Mesenchymal stem cell (in vitro differentiated cells and primary cell): ENCODE data around the gene EFCC1.

Source experiments
- DNase-seq: peaks from one replicate; pipeline ENCODE4 v3.0.0-alpha.2; 2013
- H2AFZ ChIP-seq: one replicate; pipeline ENCODE4 v1.6.1; 2013; ENCODE audit warnings: low read depth, mild to moderate bottlenecking, control low read depth, inconsistent platforms, low read length, moderate library complexity
- H2AK5ac ChIP-seq: 2 replicates; pipeline ENCODE4 v1.6.1; 2013; ENCODE audit warnings: low read length, moderate library complexity, mild to moderate bottlenecking, inconsistent platforms; ENCODE audit not compliant: severe bottlenecking
- H2BK120ac ChIP-seq: one replicate; pipeline ENCODE4 v1.6.1; 2013; ENCODE audit warnings: low read depth, mild to moderate bottlenecking, inconsistent platforms, low read length, moderate library complexity
- H2BK12ac ChIP-seq, 2 experiments: one replicate each; pipeline ENCODE4 v1.6.1; 2013; ENCODE audit warnings: inconsistent platforms in 2 of 2, low read length in 2 of 2, mild to moderate bottlenecking in 2 of 2, moderate library complexity in 2 of 2, control low read depth in 1 of 2
- H2BK15ac ChIP-seq: one replicate; pipeline ENCODE4 v1.6.1; 2013; ENCODE audit warnings: mild to moderate bottlenecking, low read depth, inconsistent platforms; ENCODE audit not compliant: poor library complexity, severe bottlenecking
- H2BK5ac ChIP-seq: 2 replicates; pipeline ENCODE4 v1.6.1; 2013; ENCODE audit warnings: low read depth, mild to moderate bottlenecking, low read length, control low read depth, inconsistent platforms; ENCODE audit not compliant: poor library complexity, severe bottlenecking
- H3K14ac ChIP-seq, 2 experiments: one replicate each; pipeline ENCODE4 v1.6.1; 2013; ENCODE audit warnings: inconsistent platforms in 2 of 2, low read length in 2 of 2, control low read depth in 1 of 2, mild to moderate bottlenecking in 1 of 2, moderate library complexity in 1 of 2
- H3K18ac ChIP-seq, 2 experiments: one replicate each; pipeline ENCODE4 v1.6.1; 2013; ENCODE audit warnings: inconsistent platforms in 2 of 2, low read length in 2 of 2, control low read depth in 1 of 2, low read depth in 1 of 2, mild to moderate bottlenecking in 1 of 2
- H3K23ac ChIP-seq, 2 experiments: one replicate each; pipeline ENCODE4 v1.6.1; 2013; ENCODE audit warnings: inconsistent platforms in 2 of 2, low read length in 2 of 2, mild to moderate bottlenecking in 2 of 2, moderate library complexity in 2 of 2, control low read depth in 1 of 2
- H3K27ac ChIP-seq: 2 replicates; pipeline ENCODE4 v1.5.1; 2013; ENCODE audit warnings: mild to moderate bottlenecking, moderate library complexity, low read length, control low read depth, inconsistent platforms; ENCODE audit not compliant: poor library complexity, severe bottlenecking
- H3K27me3 ChIP-seq, 2 experiments: 2 replicates each; pipeline versions ENCODE4 v1.6.1 to v1.7.0; 2013; ENCODE audit warnings: low read length in 2 of 2, mild to moderate bottlenecking in 2 of 2, moderate library complexity in 2 of 2, control low read depth in 1 of 2, inconsistent platforms in 1 of 2; ENCODE audit not compliant: control insufficient read depth in 1 of 2, insufficient read depth in 1 of 2
- H3K36me3 ChIP-seq, 2 experiments: 2 replicates each; pipeline versions ENCODE4 v1.6.1 to v1.7.0; 2013; ENCODE audit warnings: low read length in 2 of 2, control low read depth in 1 of 2, inconsistent platforms in 1 of 2, low read depth in 1 of 2, mild to moderate bottlenecking in 1 of 2; ENCODE audit not compliant: insufficient read depth in 2 of 2, control insufficient read depth in 1 of 2
- H3K4ac ChIP-seq, 2 experiments: one replicate each; pipeline ENCODE4 v1.6.1; 2013; ENCODE audit warnings: inconsistent platforms in 2 of 2, low read length in 2 of 2, mild to moderate bottlenecking in 2 of 2, moderate library complexity in 2 of 2, control low read depth in 1 of 2, low read depth in 1 of 2
- H3K4me1 ChIP-seq: 2 replicates; pipeline ENCODE4 v1.6.1; 2013; ENCODE audit warnings: low read depth, low read length, control low read depth; ENCODE audit not compliant: control insufficient read depth, insufficient read depth
- H3K4me2 ChIP-seq: 2 replicates; pipeline ENCODE4 v1.6.1; 2013; ENCODE audit warnings: low read length, mild to moderate bottlenecking, inconsistent platforms; ENCODE audit not compliant: poor library complexity, severe bottlenecking
- H3K4me3 ChIP-seq, 2 experiments: 2 replicates each; pipeline versions ENCODE4 v1.5.1 to v1.7.0; 2013; ENCODE audit warnings: low read length in 2 of 2, mild to moderate bottlenecking in 2 of 2, control low read depth in 1 of 2, low read depth in 1 of 2; ENCODE audit not compliant: insufficient read depth in 1 of 2
- H3K79me1 ChIP-seq: replicated peaks from 2 replicates; pipeline ENCODE4 v1.6.1; 2013; ENCODE audit warnings: mild to moderate bottlenecking, control low read depth, low read length, inconsistent platforms; ENCODE audit not compliant: poor library complexity, severe bottlenecking
- H3K9ac ChIP-seq: 2 replicates; pipeline ENCODE4 v1.7.0; 2013; ENCODE audit warnings: mild to moderate bottlenecking, low read length, moderate library complexity
- H3K9me3 ChIP-seq: 2 replicates; pipeline ENCODE4 v1.7.0; 2013; ENCODE audit warnings: mild to moderate bottlenecking, low read length; ENCODE audit not compliant: control insufficient read depth
- H4K8ac ChIP-seq: one replicate; pipeline ENCODE4 v1.6.1; 2013; ENCODE audit warnings: inconsistent platforms, mild to moderate bottlenecking, low read length, moderate library complexity
- H4K91ac ChIP-seq: one replicate; pipeline ENCODE4 v1.6.1; 2013; ENCODE audit warnings: mild to moderate bottlenecking, low read length, inconsistent platforms
- WGBS: methylation state at CpG from one replicate; pipeline ENCODE4 v1.1.7; 2013; ENCODE audit warnings: mixed read lengths; 5-methylcytosine and 5-hydroxymethylcytosine counted together

EFCC1 gene

GRCh38 chr3:129045675-129046036 is 44.6 kb downstream of the EFCC1 start:
- H3K18ac ChIP-seq, result no peak overlapping the region
- WGBS, result 97% methylated on average over 43 of the region's 43 CpGs

GRCh38 chr3:129046037-129046731 is 45.1 kb downstream of the EFCC1 start:
- Histone ChIP-seq H3K4me2 (no peak overlapping the region), H2BK5ac (no peak overlapping the region), H3K4me3 (no peak overlapping the region), H3K27me3 (peaks cover 8 to 28% of the 10 kb centered on the region in 2 experiments), H3K23ac (no peak overlapping the region), H3K4me1 (no peaks in the 10 kb centered on the region), H2AK5ac (no peak overlapping the region), H3K79me1 (no peaks in the 10 kb centered on the region), H3K36me3 (peaks cover 0 to 6% of the 10 kb centered on the region in 2 experiments), H2AFZ (no peak overlapping the region), H3K9me3 (peaks cover 15% of the 10 kb centered on the region), H3K9ac (no peak overlapping the region), H4K91ac (no peak overlapping the region), H3K27ac (no peak overlapping the region), H2BK12ac (no peak overlapping the region), H4K8ac (no peak overlapping the region), H3K4ac (no peak overlapping the region), H3K14ac (no peak overlapping the region), H2BK120ac (no peak overlapping the region), H2BK15ac (no peak overlapping the region), H3K18ac (no peak overlapping the region)
- DNase-seq, result no peak
- WGBS, result 94% methylated on average over 67 of the region's 67 CpGs

More at GRCh38 chr3:129045675-129046036, 44.6 kb downstream of the EFCC1 start:
- H3K14ac ChIP-seq, result no peak overlapping the region
- H3K4me1 ChIP-seq, result no peaks in the 10 kb centered on the region
- no peak overlapping the region for H3K4me3 ChIP-seq
- H2BK120ac ChIP-seq, result no peak overlapping the region
- H3K23ac ChIP-seq, result no peak overlapping the region
- no peak overlapping the region for H3K4me2 ChIP-seq
- H3K4ac ChIP-seq, result no peak overlapping the region
- H2BK15ac ChIP-seq, result no peak overlapping the region
- H2AFZ ChIP-seq, result no peak overlapping the region
- H3K79me1 ChIP-seq, result no peaks in the 10 kb centered on the region
- no peak for DNase-seq
- H3K9ac ChIP-seq, result no peak overlapping the region
- no peak overlapping the region for H2AK5ac ChIP-seq
- peaks cover 15% of the 10 kb centered on the region for H3K9me3 ChIP-seq
- H3K27ac ChIP-seq, result no peak overlapping the region
- H4K91ac ChIP-seq, result no peak overlapping the region
- H4K8ac ChIP-seq, result no peak overlapping the region
- H2BK12ac ChIP-seq, result no peak overlapping the region
- peaks cover 8 to 28% of the 10 kb centered on the region in 2 experiments for H3K27me3 ChIP-seq
- H2BK5ac ChIP-seq, result no peak overlapping the region
- peaks cover 0 to 6% of the 10 kb centered on the region in 2 experiments for H3K36me3 ChIP-seq

- Histone ChIP-seq H3K9me3 (peaks cover 15% of the 10 kb centered on the region), H2BK15ac (no peak overlapping the region), H2BK5ac (no peak overlapping the region), H3K4me2 (no peak overlapping the region), H3K79me1 (no peaks in the 10 kb centered on the region), H3K4me1 (peaks cover 2% of the 10 kb centered on the region), H3K27me3 (peaks cover 6 to 25% of the 10 kb centered on the region in 2 experiments), H3K18ac (no peak overlapping the region), H3K4me3 (no peak overlapping the region), H3K14ac (no peak overlapping the region), H3K23ac (no peak overlapping the region), H3K4ac (no peak overlapping the region), H2BK12ac (no peak overlapping the region), H3K9ac (no peak overlapping the region), H3K36me3 (peaks cover 0 to 6% of the 10 kb centered on the region in 2 experiments), H2AFZ (no peak overlapping the region), H4K91ac (no peak overlapping the region), H2AK5ac (no peak overlapping the region), H2BK120ac (no peak overlapping the region), H4K8ac (no peak overlapping the region), H3K27ac (no peak overlapping the region)
- WGBS, result 88% methylated on average over 46 of the region's 46 CpGs
- DNase-seq, result no peak
These were observed 45.8 kb downstream of the EFCC1 start for GRCh38 chr3:129046732-129047552.

GRCh38 chr3:129047553-129047839 is 46.4 kb downstream of the EFCC1 start:
- Histone ChIP-seq H3K27ac (no peak overlapping the region), H3K4me3 (no peak overlapping the region)
- no peak for DNase-seq

More at GRCh38 chr3:129047553-129047839, 46.4 kb downstream of the EFCC1 start:
- H3K36me3 ChIP-seq, result peaks cover 0 to 6% of the 10 kb centered on the region in 2 experiments
- H2AFZ ChIP-seq, result no peak overlapping the region
- H2BK5ac ChIP-seq, result no peak overlapping the region
- H2BK15ac ChIP-seq, result no peak overlapping the region
- 80% methylated on average over 6 of the region's 6 CpGs for WGBS
- no peak overlapping the region for H3K4ac ChIP-seq
- no peak overlapping the region for H4K8ac ChIP-seq
- H2AK5ac ChIP-seq, result no peak overlapping the region
- peaks cover under 1 to 20% of the 10 kb centered on the region in 2 experiments for H3K27me3 ChIP-seq
- H2BK12ac ChIP-seq, result no peak overlapping the region
- peaks cover 12% of the 10 kb centered on the region for H3K9me3 ChIP-seq
- H4K91ac ChIP-seq, result no peak overlapping the region
- H3K4me1 ChIP-seq, result peaks cover 3% of the 10 kb centered on the region
- H3K23ac ChIP-seq, result no peak overlapping the region
- no peak overlapping the region for H3K14ac ChIP-seq
- H3K18ac ChIP-seq, result no peak overlapping the region
- H3K9ac ChIP-seq, result no peak overlapping the region
- H3K79me1 ChIP-seq, result no peaks in the 10 kb centered on the region
- H2BK120ac ChIP-seq, result no peak overlapping the region
- H3K4me2 ChIP-seq, result no peak overlapping the region
